ENCODE results near the gene TIMM22. TPM values are rescaled to one million over a fixed set of nuclear protein-coding genes. Genes with fewer than 3 reads are reported as not detected.

The TIMM22 gene
- total and polyA plus RNA-seq, 2 of the 13 experiments (the other 11 are each of a cell fraction or from before 2014, with no cell fraction given) = 6.2 to 15.5 TPM

- CTCF ChIA-PET (ENCODE audit: low intra/inter-chr PET ratio, low total read pairs) = no interaction called here
- intact Hi-C loops (cut with micrococcal nuclease; ENCODE audit: unreplicated experiment) (no loop called here), in situ Hi-C loops (cut with HindIII; ENCODE audit: extremely low pct_ligation_motif_present, low pct_unique_long_range_greater_than_20kb) (no loop called here)
- POLR2A ChIA-PET = interaction anchor here (1.0 kb wide), 1 partner anchor 23 kb away, joined by 4 read pairs; the partner anchor contains the start of gene NXN
- no peak overlapping the region for H2AFZ ChIP-seq (ENCODE audit: low read length)
- ATAC-seq (no peak), DNase-seq (ENCODE audit: low spot score) (no peak), FAIRE-seq (no peak)
- no TSS peak for BruUV-seq (replicated peaks)
- no peak overlapping the region for H3K9ac ChIP-seq (ENCODE audit: insufficient read depth, low read depth, low read length)
- H3K4me3 ChIP-seq (replicated peaks in 1 of 3; ENCODE audit: insufficient read depth in 1 of 3, low read depth in 2 of 3, low read length in 3 of 3) = no peak overlapping the region
- H3K79me2 ChIP-seq (ENCODE audit: insufficient read depth, low read length) = peaks cover 11% of the 10 kb centered on the region
- no peaks in the 10 kb centered on the region; a peak in 1 of 5 replicates for H3K36me3 ChIP-seq (replicated peaks in 1 of 2; ENCODE audit: control insufficient read depth in 1 of 2, insufficient read depth in 2 of 2, low read length in 2 of 2)
- WGBS (ENCODE audit: low lambda C conversion rate) = 77% methylated on average over 8 of the region's 8 CpGs
- H3K4me2 ChIP-seq (ENCODE audit: low read depth, low read length) = no peak overlapping the region
- H3K9me3 ChIP-seq (ENCODE audit: low read length) = no peaks in the 10 kb centered on the region
- no peak overlapping the region for H3K27ac ChIP-seq (ENCODE audit: extremely low read length, insufficient read depth, low read length)
- H3K27me3 ChIP-seq (ENCODE audit: control insufficient read depth in 1 of 2, insufficient read depth in 2 of 2, low read length in 2 of 2) = no peaks in the 10 kb centered on the region
- no peaks in the 10 kb centered on the region; the same call in 1 of the 2 replicates for H4K20me1 ChIP-seq (ENCODE audit: insufficient read depth, low read length)
- TF ChIP-seq ZBTB33 (CRISPR knock-in tag; IDR thresholded peaks at IDR 0.05) (peak; percentile 57; the same call in 1 of the 2 replicates), TBP (CRISPR knock-in tag; IDR thresholded peaks at IDR 0.05) (no peak)
- peaks cover 18% of the 10 kb centered on the region for H3K4me1 ChIP-seq (ENCODE audit: insufficient read depth, low read length)
Measured at GRCh38 chr17:956905-957304, 40.0 kb upstream of the TIMM22 start.

- H3K36me3 ChIP-seq (replicated peaks in 1 of 2; ENCODE audit: control insufficient read depth in 1 of 2, insufficient read depth in 2 of 2, low read length in 2 of 2) = no peaks in the 10 kb centered on the region; a peak in 1 of 5 replicates
- no peak overlapping the region for H3K9ac ChIP-seq (ENCODE audit: insufficient read depth, low read depth, low read length)
- H4K20me1 ChIP-seq (ENCODE audit: insufficient read depth, low read length) = no peaks in the 10 kb centered on the region; the same call in 1 of the 2 replicates
- H3K27me3 ChIP-seq (ENCODE audit: control insufficient read depth in 1 of 2, insufficient read depth in 2 of 2, low read length in 2 of 2) = no peaks in the 10 kb centered on the region
- H3K4me3 ChIP-seq (replicated peaks in 1 of 3; ENCODE audit: insufficient read depth in 1 of 3, low read depth in 2 of 3, low read length in 3 of 3) = no peak overlapping the region
- peaks cover 14% of the 10 kb centered on the region for H3K79me2 ChIP-seq (ENCODE audit: insufficient read depth, low read length)
- DNase-seq (ENCODE audit: low spot score) = no peak
- in situ Hi-C loops (cut with HindIII; ENCODE audit: extremely low pct_ligation_motif_present, low pct_unique_long_range_greater_than_20kb) (no loop called here), intact Hi-C loops (cut with micrococcal nuclease; ENCODE audit: unreplicated experiment) (no loop called here)
- no TSS peak for BruUV-seq (replicated peaks)
- ChIA-PET CTCF (ENCODE audit: low intra/inter-chr PET ratio, low total read pairs) (no interaction called here), POLR2A (no interaction called here)
- H3K27ac ChIP-seq (ENCODE audit: extremely low read length, insufficient read depth, low read length) = no peak overlapping the region
- no peaks in the 10 kb centered on the region for H3K9me3 ChIP-seq (ENCODE audit: low read length)
- WGBS (ENCODE audit: low lambda C conversion rate) = 89% methylated on average over 20 of the region's 20 CpGs
- no peak for ATAC-seq
- no peak for FAIRE-seq
- H3K4me1 ChIP-seq (ENCODE audit: insufficient read depth, low read length) = peaks cover 15% of the 10 kb centered on the region
- H3K4me2 ChIP-seq (ENCODE audit: low read depth, low read length) = no peak overlapping the region
- H2AFZ ChIP-seq (ENCODE audit: low read length) = no peak overlapping the region
- TF ChIP-seq NCOA5 (CRISPR knock-in tag; IDR thresholded peaks at IDR 0.05) (no peak), ETS1 (CRISPR knock-in tag; IDR thresholded peaks at IDR 0.05) (no peak), EED (CRISPR knock-in tag; IDR thresholded peaks at IDR 0.05) (no peak), GTF2F1 (IDR thresholded peaks at IDR 0.05; ENCODE audit: low read length) (no peak), ZNF766 (CRISPR knock-in tag; IDR thresholded peaks at IDR 0.05; ENCODE audit: borderline replicate concordance) (no peak), CBX1 (IDR thresholded peaks at IDR 0.05; ENCODE audit: low read depth) (no peak), ZNF788 (CRISPR knock-in tag; IDR thresholded peaks at IDR 0.05; ENCODE audit: borderline replicate concordance) (no peak), HNF4A (CRISPR knock-in tag; IDR thresholded peaks at IDR 0.05) (no peak), CEBPZ (IDR thresholded peaks at IDR 0.05; ENCODE audit: low read length) (no peak), ZNF138 (CRISPR knock-in tag; IDR thresholded peaks at IDR 0.05; ENCODE audit: low read depth) (no peak), ZNF605 (CRISPR knock-in tag; IDR thresholded peaks at IDR 0.05) (no peak)
Measured at GRCh38 chr17:957856-958421, 39.0 kb upstream of the TIMM22 start.
